Glomerular endothelial cell (primary cell): Measurements from ENCODE around the gene HNF4A. TPM values are rescaled to one million over a fixed set of nuclear protein-coding genes. Genes with fewer than 3 reads are reported as not detected.

Experiments used
- total RNA-seq: library from RNA; depleted of rRNA; stranded (reverse); fragments of >200 nt; gene quantifications from 2 replicates; pipeline ENCODE4 v1.2.3, GENCODE V29; 2015

HNF4A gene
- total RNA-seq, 1 donor from 2014 or later = not detected

Other genes starting within 250 kb of the HNF4A start
- 0.58 and 1.5 TPM in 2 replicates for gene JPH2, start 168.5 kb upstream of the HNF4A start, total RNA-seq
- 25.6 and 33.9 TPM in 2 replicates for gene OSER1, start 144.9 kb upstream of the HNF4A start, total RNA-seq
- not detected in 2 replicates for gene GDAP1L1, start 108.4 kb upstream of the HNF4A start, total RNA-seq
- gene FITM2, start 44.5 kb upstream of the HNF4A start, total RNA-seq = 5.7 and 6.8 TPM in 2 replicates
- not detected in 2 replicates for gene R3HDML, start 18.7 kb upstream of the HNF4A start, total RNA-seq
- 7.0 and 7.5 TPM in 2 replicates for gene TTPAL, start 120.2 kb downstream of the HNF4A start, total RNA-seq
- 79.2 and 81.6 TPM in 2 replicates for gene SERINC3, start 166.4 kb downstream of the HNF4A start, total RNA-seq
- gene PKIG, start 226.9 kb downstream of the HNF4A start, total RNA-seq = 226 and 239 TPM in 2 replicates